ENCODE measurements around the gene LDLRAD2.
"Not testable (repeated sequence)": the region's sequence is repeated elsewhere in the genome, so short reads cannot be mapped to it uniquely, and the experiment has no call there.

The LDLRAD2 gene

DNA sequence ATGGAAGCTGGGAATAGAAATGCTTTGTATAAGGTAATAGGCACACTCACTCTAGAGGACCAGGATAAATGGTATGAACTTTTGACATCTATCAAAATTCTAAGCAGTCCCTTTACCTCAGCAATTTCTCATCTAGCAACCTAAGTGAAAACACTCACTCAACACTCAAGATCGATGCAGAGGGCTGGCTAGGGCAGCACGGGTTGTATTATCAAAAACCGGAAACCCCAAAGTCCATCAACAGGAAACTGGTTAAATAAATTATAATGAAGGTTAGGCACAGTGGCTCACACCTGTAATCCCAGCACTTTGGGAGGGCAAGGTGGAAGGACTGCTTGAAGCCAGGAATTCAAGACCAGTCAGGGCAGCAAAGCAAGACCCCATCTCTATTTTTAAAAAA, 38.5 kb upstream of the LDLRAD2 start:
- DNase-seq (ENCODE audit: extremely low read depth, low read depth) = no peak
- TF ChIP-seq, protein P1, sequence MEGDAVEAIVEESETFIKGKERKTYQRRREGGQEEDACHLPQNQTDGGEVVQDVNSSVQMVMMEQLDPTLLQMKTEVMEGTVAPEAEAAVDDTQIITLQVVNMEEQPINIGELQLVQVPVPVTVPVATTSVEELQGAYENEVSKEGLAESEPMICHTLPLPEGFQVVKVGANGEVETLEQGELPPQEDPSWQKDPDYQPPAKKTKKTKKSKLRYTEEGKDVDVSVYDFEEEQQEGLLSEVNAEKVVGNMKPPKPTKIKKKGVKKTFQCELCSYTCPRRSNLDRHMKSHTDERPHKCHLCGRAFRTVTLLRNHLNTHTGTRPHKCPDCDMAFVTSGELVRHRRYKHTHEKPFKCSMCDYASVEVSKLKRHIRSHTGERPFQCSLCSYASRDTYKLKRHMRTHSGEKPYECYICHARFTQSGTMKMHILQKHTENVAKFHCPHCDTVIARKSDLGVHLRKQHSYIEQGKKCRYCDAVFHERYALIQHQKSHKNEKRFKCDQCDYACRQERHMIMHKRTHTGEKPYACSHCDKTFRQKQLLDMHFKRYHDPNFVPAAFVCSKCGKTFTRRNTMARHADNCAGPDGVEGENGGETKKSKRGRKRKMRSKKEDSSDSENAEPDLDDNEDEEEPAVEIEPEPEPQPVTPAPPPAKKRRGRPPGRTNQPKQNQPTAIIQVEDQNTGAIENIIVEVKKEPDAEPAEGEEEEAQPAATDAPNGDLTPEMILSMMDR (IDR thresholded peaks at IDR 0.05; ENCODE audit: low read depth, low read length) = no peak

DNA sequence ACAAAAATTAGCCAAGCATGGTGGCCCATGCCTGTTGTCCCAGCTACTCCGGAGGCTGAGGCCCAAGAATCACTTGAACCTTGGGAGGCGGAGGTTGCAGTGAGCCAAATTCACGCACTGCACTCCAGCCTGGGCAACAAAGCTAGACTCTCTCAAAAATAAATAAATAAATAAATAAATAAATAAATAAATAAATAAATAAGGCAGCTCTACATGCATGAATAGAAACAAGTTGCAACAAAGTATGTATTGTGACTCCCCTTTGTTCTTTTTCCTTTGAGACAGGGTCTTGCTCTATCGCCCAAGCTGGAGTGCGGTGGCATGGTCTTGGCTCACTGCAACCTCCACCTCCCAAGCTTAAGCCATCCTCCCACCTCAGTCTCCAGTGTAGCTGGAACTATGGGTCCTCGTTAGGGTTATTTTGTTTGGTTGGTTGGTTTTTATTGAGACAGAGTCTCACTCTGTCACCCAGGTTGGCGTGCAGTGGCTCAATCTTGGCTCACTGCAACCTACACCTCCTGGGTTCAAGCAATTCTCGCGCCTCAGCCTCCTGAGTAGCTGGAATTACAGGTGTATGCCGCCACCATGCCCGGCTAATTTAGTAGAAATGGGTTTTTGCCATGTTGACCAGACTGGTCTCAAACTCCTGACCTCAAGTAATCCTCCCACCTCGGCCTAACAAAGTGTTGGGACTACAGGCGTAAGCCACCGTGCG, 37.1 kb upstream of the LDLRAD2 start:
- TF ChIP-seq, protein P1 (IDR thresholded peaks at IDR 0.05; ENCODE audit: low read depth, low read length) = no peak
- no peak for DNase-seq (ENCODE audit: extremely low read depth, low read depth)

DNA sequence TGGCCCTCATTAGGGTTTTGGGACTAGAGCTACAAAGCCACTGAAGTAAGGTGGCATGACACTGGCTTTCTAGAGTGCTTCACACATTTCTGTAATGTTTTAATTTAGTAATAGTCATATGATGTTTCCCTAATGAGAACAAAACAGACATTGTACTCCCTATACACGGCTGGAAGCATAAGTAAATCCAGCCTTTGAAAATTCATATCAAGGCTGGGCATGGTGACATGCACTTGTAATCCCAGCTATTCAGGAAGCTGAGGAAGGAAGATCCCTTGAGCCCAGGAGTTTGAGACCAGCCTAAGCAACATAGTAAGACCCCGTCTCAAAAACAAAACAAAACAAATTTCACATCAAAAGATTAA, 36.5 kb upstream of the LDLRAD2 start:
- TF ChIP-seq, protein P1 (IDR thresholded peaks at IDR 0.05; ENCODE audit: low read depth, low read length) = no peak
- no peak for DNase-seq (ENCODE audit: extremely low read depth, low read depth)

DNA sequence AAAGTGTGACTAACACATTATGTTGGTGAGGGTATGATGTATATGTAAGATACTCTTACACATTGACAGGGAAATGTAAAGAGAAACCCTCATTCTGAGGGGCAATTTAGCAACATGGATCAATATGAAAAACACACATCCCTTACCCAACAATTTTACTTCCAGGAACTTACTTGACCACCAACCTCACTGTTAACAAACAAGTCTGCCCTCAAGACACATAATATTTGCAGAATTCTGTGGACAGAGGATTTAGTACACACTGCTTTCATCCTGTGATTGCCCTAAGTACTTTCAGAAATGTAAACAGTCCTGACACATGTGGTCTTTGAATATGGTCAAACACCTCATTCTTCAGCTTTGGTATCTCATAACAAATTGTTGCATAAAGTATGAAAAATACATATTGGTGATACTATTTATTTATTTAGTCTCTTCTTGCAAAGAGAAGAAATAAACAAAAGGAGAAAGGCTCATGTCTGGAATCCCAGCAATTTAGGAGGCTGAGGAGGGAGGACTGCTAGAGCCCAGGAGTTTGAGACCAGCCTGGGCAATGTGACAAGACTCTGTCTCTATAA, 36.0 kb upstream of the LDLRAD2 start:
- DNase-seq (ENCODE audit: extremely low read depth, low read depth) = peak; percentile 53
- TF ChIP-seq, protein P1 (IDR thresholded peaks at IDR 0.05; ENCODE audit: low read depth, low read length) = no peak

DNA sequence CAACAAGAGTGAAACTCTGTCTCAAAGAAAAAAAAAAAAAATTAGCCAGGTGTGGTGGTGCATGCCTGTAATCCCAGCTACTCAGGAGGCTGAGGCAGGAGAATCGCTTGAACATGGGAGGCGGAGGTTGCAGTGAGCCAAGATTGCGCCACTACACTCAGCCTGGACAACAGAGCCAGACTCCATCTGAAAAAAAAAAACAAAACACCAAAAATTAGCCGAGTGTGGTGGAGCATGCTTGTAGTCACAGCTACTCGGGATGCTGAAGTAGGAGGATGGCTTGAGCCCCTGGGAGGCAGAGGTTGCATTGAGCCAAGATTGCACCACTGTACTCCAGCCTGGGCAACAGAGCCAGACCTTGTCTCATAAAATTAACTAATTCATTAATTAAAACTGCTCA, 35.1 kb upstream of the LDLRAD2 start:
- DNase-seq (ENCODE audit: extremely low read depth, low read depth) = not testable (repeated sequence)

DNA sequence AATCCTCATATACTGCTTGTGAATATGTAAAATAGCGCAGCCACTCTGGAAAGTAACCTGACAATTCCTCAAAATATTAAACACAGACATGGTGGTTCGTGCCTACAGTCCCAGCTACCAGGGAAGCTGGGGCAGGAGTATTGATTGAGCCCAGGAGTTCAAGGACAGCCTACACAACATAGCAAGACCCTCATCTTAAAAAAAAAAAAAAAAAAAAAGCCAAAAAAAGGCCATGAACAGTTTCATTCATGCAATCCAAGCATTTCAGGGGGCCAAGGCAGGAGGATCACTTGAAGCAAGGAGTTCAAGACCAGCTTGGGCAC, 33.7 kb upstream of the LDLRAD2 start:
- TF ChIP-seq, protein P1 (IDR thresholded peaks at IDR 0.05; ENCODE audit: low read depth, low read length) = no peak
- DNase-seq (ENCODE audit: extremely low read depth, low read depth) = no peak

DNA sequence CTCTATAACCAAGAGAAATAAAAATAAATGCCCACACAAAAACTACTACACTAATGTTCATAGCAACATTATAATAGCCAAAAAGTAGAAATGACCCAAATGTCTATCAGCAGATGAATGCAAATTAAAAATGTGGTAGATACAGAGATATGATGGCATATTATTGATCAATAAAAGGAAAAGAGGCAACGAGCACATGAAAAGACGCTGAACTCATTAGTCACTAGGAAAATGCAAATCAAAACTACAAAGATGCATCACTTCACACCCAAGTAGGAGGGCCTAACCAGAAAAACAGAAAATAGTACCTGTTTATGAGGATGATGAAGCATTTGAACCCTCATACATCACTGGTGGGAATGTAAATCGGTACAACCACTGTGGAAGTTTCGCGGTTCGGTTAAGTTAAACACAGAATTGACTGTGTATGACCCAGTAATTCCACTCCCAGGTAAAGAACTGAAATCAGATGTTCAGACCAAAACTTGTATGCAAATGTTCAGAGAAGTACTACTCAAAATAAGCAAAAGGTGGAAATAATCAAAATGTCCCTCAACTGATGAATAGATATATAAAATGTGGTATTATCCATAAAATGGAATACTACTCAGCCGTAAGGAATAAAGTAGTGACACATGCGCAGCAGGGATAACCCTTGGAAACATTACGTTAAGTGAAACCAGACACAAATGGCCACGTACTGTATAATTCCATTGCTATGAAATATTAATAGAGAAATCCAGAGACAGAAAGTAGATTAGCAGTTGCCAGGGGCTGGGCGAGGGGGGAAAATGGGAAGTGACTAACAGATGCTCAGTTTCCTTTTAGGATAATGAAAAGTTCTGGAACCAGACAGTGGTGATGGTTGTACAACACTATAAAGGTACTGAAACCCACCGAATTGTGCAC, 32.2 kb upstream of the LDLRAD2 start:
- no peak for DNase-seq (ENCODE audit: extremely low read depth, low read depth)

More for the DNA sequence above, 32.2 kb upstream of the LDLRAD2 start:
- TF ChIP-seq, protein P1 (IDR thresholded peaks at IDR 0.05; ENCODE audit: low read depth, low read length) = no peak

All from AG09319 (cell line).